Activated CD4-positive, alpha-beta T cell treated with anti-CD3 and anti-CD28 coated beads, Interleukin-2, Interleukin-4, amounts not matched to agents 100 ng/mL and 50 ng/mL, durations not matched to agents 16 hours and 8 hours (primary cell): ENCODE results near the gene UACA.
"Not testable (repeated sequence)": the region's sequence is repeated elsewhere in the genome, so short reads cannot be mapped to it uniquely, and the experiment has no call there.

Experiments
- DNase-seq: peaks from one replicate; pipeline ENCODE4 v3.0.0-alpha.2; 2020; ENCODE audit warnings: low spot score

Gene UACA

DNA sequence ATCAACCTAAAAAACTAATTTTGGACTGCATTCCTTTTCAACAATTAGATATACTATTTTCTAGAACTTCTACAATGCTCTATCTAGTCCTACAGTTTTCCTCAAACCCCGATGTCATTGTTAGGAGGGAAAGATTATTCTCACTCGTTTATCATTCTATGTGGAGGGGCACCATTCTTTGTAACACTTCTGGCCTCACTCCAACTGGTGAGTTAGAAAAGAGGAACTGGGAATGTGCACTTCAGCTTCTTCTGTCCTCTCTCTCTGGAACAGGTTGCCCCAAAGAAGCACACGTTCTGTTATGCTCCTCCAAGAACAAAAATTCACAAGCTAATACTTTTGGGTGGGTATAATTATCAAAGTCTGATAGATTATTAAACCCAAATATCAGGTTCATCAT lies 137.9 kb downstream of the UACA start:
- DNase-seq, result no peak

DNA sequence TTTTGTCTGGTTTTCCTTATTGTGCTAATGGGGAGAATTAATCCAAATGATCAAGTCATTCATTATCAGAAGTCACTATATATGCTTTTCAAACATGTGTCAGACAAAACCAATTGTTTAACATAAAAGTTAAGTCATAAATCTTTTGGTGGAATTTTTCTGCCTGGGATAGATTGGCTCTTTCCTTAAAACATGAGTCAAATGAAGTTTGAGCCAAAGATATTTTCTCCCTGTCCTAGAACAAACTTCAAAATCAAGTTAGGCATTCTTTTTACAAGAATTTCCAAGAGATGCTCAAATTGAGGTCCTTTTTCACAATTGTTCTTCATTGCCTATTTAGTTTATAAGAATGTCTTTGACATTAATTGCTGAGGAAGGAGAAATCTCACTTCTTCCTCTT lies 138.3 kb downstream of the UACA start:
- DNase-seq, result no peak

DNA sequence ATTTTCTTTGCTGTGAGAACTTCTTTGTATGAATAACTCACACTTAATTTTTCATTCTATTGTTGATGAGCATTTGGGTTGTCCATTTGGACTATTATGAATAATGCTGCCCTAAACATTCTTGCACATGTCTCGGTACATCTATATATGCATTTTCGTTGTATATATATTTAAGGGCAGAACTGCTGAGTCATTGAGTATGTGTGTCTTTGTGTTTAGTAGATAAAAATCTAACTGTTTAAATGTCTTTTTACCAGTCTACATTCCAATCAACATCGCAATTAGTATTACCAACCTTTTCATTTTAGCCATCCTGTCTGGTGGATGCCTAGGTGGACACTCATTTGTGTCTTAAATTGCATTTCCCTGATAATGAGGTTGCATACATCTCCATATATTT lies 144.4 kb downstream of the UACA start:
- no peak for DNase-seq

DNA sequence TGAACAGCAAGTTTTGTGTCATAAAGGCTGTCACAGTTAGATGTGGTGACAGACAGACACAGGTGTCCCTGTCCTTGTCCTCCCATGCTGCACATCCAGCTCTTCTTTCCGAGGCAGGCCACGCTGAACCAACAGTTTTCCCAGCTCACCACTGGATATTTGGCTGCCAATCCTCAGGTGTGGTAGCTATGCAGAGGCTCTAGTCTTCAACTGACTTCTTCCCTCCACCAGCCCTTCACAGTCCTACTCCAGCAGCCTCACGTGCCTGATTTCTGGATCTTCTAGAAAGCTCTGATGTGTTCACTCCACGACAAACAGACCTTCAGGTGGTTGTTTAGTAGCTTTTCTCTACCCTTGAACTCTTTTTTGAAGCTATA lies 145.5 kb downstream of the UACA start:
- DNase-seq, result no peak

DNA sequence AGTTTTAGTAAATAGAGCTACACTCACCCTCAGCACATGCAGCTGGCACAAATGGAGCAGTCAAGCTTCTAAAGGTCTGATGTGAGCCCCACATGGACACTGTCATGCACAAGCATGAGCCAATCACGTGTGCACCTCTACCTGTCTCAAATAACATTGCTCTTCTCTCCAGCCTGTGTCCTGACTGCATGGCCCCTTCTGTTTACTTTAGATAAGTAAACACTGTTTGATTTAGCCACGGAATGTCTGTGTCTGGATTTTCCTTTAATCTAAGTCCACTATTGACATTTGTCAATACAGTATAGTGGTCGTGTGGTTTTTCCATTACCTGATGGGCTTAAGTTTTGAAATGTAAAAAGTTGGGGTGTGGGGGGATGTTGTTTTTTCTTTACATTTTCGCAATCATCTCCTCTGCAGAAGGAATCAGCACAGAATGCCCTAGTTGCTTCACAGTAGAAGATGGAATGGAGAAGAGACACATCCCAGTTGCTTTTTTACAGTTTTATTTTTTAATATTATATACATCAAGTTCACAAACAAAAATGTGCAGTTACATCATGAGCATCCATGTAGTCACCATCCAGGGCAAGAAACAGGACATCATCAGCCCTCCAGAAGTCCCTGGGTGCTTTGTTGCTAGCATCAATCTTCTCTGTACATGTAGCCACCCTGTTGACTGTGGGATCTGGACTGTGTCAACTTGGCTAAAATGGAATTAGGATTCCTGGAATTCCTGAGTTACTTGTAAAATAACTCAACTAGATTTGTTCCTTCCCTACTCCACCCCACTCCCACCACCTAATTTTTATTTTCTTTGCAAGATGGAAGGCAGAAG lies 146.1 kb downstream of the UACA start:
- DNase-seq, result no peak

GRCh38 chr15:70616311-70616756 lies 147.0 kb downstream of the UACA start:
- not testable (repeated sequence) for DNase-seq

GRCh38 chr15:70615435-70616310 lies 147.7 kb downstream of the UACA start:
- DNase-seq, result no peak

DNA sequence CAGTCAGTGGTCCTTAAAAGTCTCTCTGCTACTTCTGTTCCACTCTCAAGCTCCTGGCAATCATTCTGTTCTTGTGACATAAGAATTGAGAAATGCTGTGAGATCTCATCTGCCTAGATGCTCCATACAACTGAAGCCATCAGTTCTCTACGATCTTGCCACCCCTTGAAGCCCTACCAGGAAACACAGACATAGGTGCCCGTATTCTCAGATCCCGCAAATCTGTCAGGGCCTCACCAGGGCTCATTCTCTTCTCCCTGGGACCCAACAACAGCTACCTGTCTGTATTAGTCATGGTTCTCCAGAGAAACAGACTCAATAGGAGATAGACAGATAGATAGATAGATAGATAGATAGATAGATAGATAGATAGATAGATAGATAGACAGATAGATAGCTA lies 149.1 kb downstream of the UACA start:
- no peak for DNase-seq

- no peak for DNase-seq
These were observed 150.1 kb downstream of the UACA start for GRCh38 chr15:70613271-70613670.

- DNase-seq, result no peak
These were observed 152.1 kb downstream of the UACA start for GRCh38 chr15:70611286-70611685.

GRCh38 chr15:70610541-70610940 lies 152.8 kb downstream of the UACA start:
- DNase-seq, result no peak

DNA sequence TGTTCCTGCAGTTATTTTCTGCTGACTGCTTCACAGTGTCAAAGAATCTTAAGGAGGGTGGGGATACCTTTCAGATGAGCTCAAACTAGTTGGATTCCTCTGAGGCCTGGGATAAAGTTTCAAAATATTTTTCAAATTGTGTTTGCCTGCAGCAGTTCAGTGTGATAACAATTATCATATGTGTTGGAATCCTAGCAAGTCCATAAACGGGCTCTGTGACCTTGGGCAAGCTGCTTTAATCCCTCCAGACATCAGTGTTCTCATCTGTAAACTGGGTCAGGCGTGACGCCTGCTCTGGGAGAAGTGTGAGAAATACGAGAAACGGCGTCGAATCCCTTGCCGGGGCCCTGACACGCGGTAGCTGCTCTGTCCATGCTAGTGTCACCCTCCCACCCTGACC lies 153.5 kb downstream of the UACA start:
- no peak for DNase-seq

DNA sequence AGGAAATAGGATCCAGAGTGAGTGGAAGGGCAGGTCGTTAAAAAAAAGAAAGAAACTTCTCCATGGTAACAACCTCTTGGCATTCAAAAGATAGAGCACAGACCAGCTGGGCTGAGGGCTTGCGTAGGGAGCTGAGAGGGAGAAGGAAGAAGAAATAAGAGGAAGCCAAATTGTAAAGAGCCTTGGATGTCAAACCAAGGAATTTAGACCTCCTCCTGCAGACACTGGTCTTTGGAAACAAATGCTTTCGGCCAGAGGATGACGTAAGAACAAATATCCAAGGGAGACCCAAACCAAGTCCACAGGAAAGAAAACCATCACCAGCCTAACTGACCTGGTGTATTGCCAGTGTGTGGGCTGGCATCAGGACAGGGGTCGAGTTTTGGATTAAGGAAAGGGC lies 155.2 kb downstream of the UACA start:
- no peak for DNase-seq

DNA sequence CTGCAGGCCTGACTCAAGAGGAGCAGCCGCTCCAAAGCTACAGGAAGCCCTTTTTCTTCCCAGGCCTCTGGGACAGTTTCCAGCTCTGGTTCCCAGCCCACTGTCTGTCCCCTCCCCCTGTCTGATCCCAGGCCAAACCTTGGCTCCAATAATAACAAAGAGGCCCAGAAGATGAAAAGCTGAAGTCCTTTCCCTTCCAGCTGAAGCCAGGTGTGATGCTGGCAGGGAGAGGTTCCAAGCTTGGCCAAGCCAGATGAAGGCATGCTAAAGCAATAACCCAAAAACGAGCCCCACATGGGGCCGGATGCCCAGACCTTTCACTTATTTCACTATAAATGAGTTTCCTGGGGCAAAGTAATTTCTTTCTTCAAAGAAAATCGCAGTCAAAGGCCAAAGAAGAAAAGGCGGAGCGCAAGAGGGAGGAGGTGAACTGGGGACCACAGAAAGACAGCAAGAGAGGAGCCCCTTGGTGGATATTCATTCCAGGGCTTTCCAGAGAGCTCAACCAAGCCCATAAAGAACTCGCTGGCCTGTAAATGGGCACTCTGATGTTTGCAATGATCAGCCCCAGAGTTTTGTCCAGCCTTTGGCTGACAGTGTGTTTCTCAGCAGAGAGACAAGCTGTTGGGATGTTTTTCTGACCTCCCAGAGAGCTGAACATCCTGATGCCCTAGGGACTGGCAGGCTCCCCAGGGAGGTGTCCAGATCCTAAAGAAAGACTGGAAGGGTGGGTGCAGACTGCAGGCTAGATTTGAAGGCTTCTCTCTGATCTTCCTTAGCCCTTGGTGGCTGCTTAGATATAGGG lies 157.6 kb downstream of the UACA start:
- DNase-seq, result no peak

- DNase-seq, result no peak
These were observed 158.6 kb downstream of the UACA start for GRCh38 chr15:70604666-70605315.
